ENCODE measurements around the gene SLCO1B1. TPM values are rescaled to one million over a fixed set of nuclear protein-coding genes. Genes with fewer than 3 reads are reported as not detected.
"Not testable (repeated sequence)": the region's sequence is repeated elsewhere in the genome, so short reads cannot be mapped to it uniquely, and the experiment has no call there.

The SLCO1B1 gene
- polyA plus RNA-seq, 4 donors, result not detected

GRCh38 chr12:21137318-21137999, 6.5 kb downstream of the SLCO1B1 start:
- WGBS, 3 donors, result 85 to 91% (median 87%) methylated on average over 12 to 14 of the region's 14 CpGs
- not testable (repeated sequence) for FAIRE-seq; DNase-seq; H3K27ac ChIP-seq (ENCODE audit: low read depth in 1 of 3, low read length in 2 of 3); H3K4me3 ChIP-seq (ENCODE audit: low read depth in 1 of 3, low read length in 3 of 3); H3K36me3 ChIP-seq (ENCODE audit: control insufficient read depth in 3 of 3, insufficient read depth in 2 of 3, low read depth in 1 of 3, low read length in 3 of 3); H3K4me1 ChIP-seq (ENCODE audit: control insufficient read depth in 3 of 3, insufficient read depth in 2 of 3, low read depth in 1 of 3, low read length in 2 of 3); H3K9me3 ChIP-seq (ENCODE audit: control insufficient read depth in 2 of 2, insufficient read depth in 1 of 2, low read depth in 1 of 2, low read length in 1 of 2); H3K27me3 ChIP-seq (ENCODE audit: control insufficient read depth in 3 of 3, insufficient read depth in 3 of 3, low read length in 3 of 3)

GRCh38 chr12:21138016-21138415, 7.0 kb downstream of the SLCO1B1 start:
- 79 to 85% (median 83%) methylated on average over 2 of the region's 2 CpGs for WGBS, 3 donors
- no peak for FAIRE-seq
- H3K36me3 ChIP-seq (ENCODE audit: control insufficient read depth in 3 of 3, insufficient read depth in 2 of 3, low read depth in 1 of 3, low read length in 3 of 3), result no peaks in the 10 kb centered on the region

GRCh38 chr12:21144309-21144708, 13.3 kb downstream of the SLCO1B1 start:
- Histone ChIP-seq H3K27me3 (ENCODE audit: control insufficient read depth in 3 of 3, insufficient read depth in 3 of 3, low read length in 3 of 3) (no peaks in the 10 kb centered on the region), H3K4me1 (ENCODE audit: control insufficient read depth in 3 of 3, insufficient read depth in 2 of 3, low read depth in 1 of 3, low read length in 2 of 3) (no peaks in the 10 kb centered on the region), H3K4me3 (ENCODE audit: low read depth in 1 of 3, low read length in 3 of 3) (no peak overlapping the region), H3K36me3 (ENCODE audit: control insufficient read depth in 3 of 3, insufficient read depth in 2 of 3, low read depth in 1 of 3, low read length in 3 of 3) (no peaks in the 10 kb centered on the region), H3K9me3 (ENCODE audit: control insufficient read depth in 2 of 2, insufficient read depth in 1 of 2, low read depth in 1 of 2, low read length in 1 of 2) (no peaks in the 10 kb centered on the region), H3K27ac (ENCODE audit: low read depth in 1 of 3, low read length in 2 of 3) (no peak overlapping the region)
- DNase-seq (no peak), FAIRE-seq (no peak)

More at GRCh38 chr12:21138016-21138415, 7.0 kb downstream of the SLCO1B1 start:
- H3K27ac ChIP-seq (ENCODE audit: low read depth in 1 of 3, low read length in 2 of 3), result no peak overlapping the region
- H3K27me3 ChIP-seq (ENCODE audit: control insufficient read depth in 3 of 3, insufficient read depth in 3 of 3, low read length in 3 of 3), result no peaks in the 10 kb centered on the region
- H3K4me1 ChIP-seq (ENCODE audit: control insufficient read depth in 3 of 3, insufficient read depth in 2 of 3, low read depth in 1 of 3, low read length in 2 of 3), result no peaks in the 10 kb centered on the region
- H3K9me3 ChIP-seq (ENCODE audit: control insufficient read depth in 2 of 2, insufficient read depth in 1 of 2, low read depth in 1 of 2, low read length in 1 of 2), result peaks cover 0 to 4% of the 10 kb centered on the region in 2 donors
- no peak overlapping the region for H3K4me3 ChIP-seq (ENCODE audit: low read depth in 1 of 3, low read length in 3 of 3)
- no peak for DNase-seq

- DNase-seq; H3K27ac ChIP-seq (ENCODE audit: low read depth in 1 of 3, low read length in 2 of 3); H3K27me3 ChIP-seq (ENCODE audit: control insufficient read depth in 3 of 3, insufficient read depth in 3 of 3, low read length in 3 of 3); H3K9me3 ChIP-seq (ENCODE audit: control insufficient read depth in 2 of 2, insufficient read depth in 1 of 2, low read depth in 1 of 2, low read length in 1 of 2); H3K36me3 ChIP-seq (ENCODE audit: control insufficient read depth in 3 of 3, insufficient read depth in 2 of 3, low read depth in 1 of 3, low read length in 3 of 3); H3K4me1 ChIP-seq (ENCODE audit: control insufficient read depth in 3 of 3, insufficient read depth in 2 of 3, low read depth in 1 of 3, low read length in 2 of 3); H3K4me3 ChIP-seq (ENCODE audit: low read depth in 1 of 3, low read length in 3 of 3); FAIRE-seq: not testable (repeated sequence)
- 52 to 57% (median 54%) methylated on average over 5 of the region's 5 CpGs for WGBS, 3 donors
Observed at GRCh38 chr12:21149861-21150260, 18.9 kb downstream of the SLCO1B1 start.

GRCh38 chr12:21151184-21151583, 20.2 kb downstream of the SLCO1B1 start:
- FAIRE-seq, result no peak
- H3K36me3 ChIP-seq (ENCODE audit: control insufficient read depth in 3 of 3, insufficient read depth in 2 of 3, low read depth in 1 of 3, low read length in 3 of 3), result no peaks in the 10 kb centered on the region
- DNase-seq, result no peak
- H3K27me3 ChIP-seq (ENCODE audit: control insufficient read depth in 3 of 3, insufficient read depth in 3 of 3, low read length in 3 of 3), result no peaks in the 10 kb centered on the region
- H3K4me1 ChIP-seq (ENCODE audit: control insufficient read depth in 3 of 3, insufficient read depth in 2 of 3, low read depth in 1 of 3, low read length in 2 of 3), result no peaks in the 10 kb centered on the region
- no peak overlapping the region for H3K27ac ChIP-seq (ENCODE audit: low read depth in 1 of 3, low read length in 2 of 3)
- WGBS, 3 donors, result 85 to 90% (median 87%) methylated on average over 3 of the region's 3 CpGs
- H3K4me3 ChIP-seq (ENCODE audit: low read depth in 1 of 3, low read length in 3 of 3), result no peak overlapping the region
- no peaks in the 10 kb centered on the region for H3K9me3 ChIP-seq (ENCODE audit: control insufficient read depth in 2 of 2, insufficient read depth in 1 of 2, low read depth in 1 of 2, low read length in 1 of 2)

GRCh38 chr12:21155522-21156351, 24.7 kb downstream of the SLCO1B1 start:
- 28 to 61% (median 48%) methylated on average over 3 of the region's 3 CpGs for WGBS, 3 donors
- no peak overlapping the region for H3K27ac ChIP-seq (ENCODE audit: low read depth in 1 of 3, low read length in 2 of 3)
- FAIRE-seq (no peak), DNase-seq (no peak)
- no peak overlapping the region for H3K4me3 ChIP-seq (ENCODE audit: low read depth in 1 of 3, low read length in 3 of 3)
- no peaks in the 10 kb centered on the region for H3K4me1 ChIP-seq (ENCODE audit: control insufficient read depth in 3 of 3, insufficient read depth in 2 of 3, low read depth in 1 of 3, low read length in 2 of 3)
- no peaks in the 10 kb centered on the region for H3K9me3 ChIP-seq (ENCODE audit: control insufficient read depth in 2 of 2, insufficient read depth in 1 of 2, low read depth in 1 of 2, low read length in 1 of 2)
- no peaks in the 10 kb centered on the region for H3K27me3 ChIP-seq (ENCODE audit: control insufficient read depth in 3 of 3, insufficient read depth in 3 of 3, low read length in 3 of 3)
- no peaks in the 10 kb centered on the region for H3K36me3 ChIP-seq (ENCODE audit: control insufficient read depth in 3 of 3, insufficient read depth in 2 of 3, low read depth in 1 of 3, low read length in 3 of 3)

GRCh38 chr12:21165048-21165447, 34.1 kb downstream of the SLCO1B1 start:
- H3K4me1 ChIP-seq (ENCODE audit: control insufficient read depth in 3 of 3, insufficient read depth in 2 of 3, low read depth in 1 of 3, low read length in 2 of 3), result no peaks in the 10 kb centered on the region
- 66 to 72% (median 69%) methylated on average over 4 of the region's 4 CpGs for WGBS, 3 donors
- no peak overlapping the region for H3K27ac ChIP-seq (ENCODE audit: low read depth in 1 of 3, low read length in 2 of 3)
- H3K9me3 ChIP-seq (ENCODE audit: control insufficient read depth in 2 of 2, insufficient read depth in 1 of 2, low read depth in 1 of 2, low read length in 1 of 2), result no peaks in the 10 kb centered on the region
- H3K27me3 ChIP-seq (ENCODE audit: control insufficient read depth in 3 of 3, insufficient read depth in 3 of 3, low read length in 3 of 3), result no peaks in the 10 kb centered on the region
- H3K36me3 ChIP-seq (ENCODE audit: control insufficient read depth in 3 of 3, insufficient read depth in 2 of 3, low read depth in 1 of 3, low read length in 3 of 3), result no peaks in the 10 kb centered on the region
- FAIRE-seq (no peak), DNase-seq (no peak)
- H3K4me3 ChIP-seq (ENCODE audit: low read depth in 1 of 3, low read length in 3 of 3), result no peak overlapping the region

GRCh38 chr12:21169878-21170472, 39.0 kb downstream of the SLCO1B1 start:
- Histone ChIP-seq H3K4me1 (ENCODE audit: control insufficient read depth in 3 of 3, insufficient read depth in 2 of 3, low read depth in 1 of 3, low read length in 2 of 3) (no peaks in the 10 kb centered on the region), H3K9me3 (ENCODE audit: control insufficient read depth in 2 of 2, insufficient read depth in 1 of 2, low read depth in 1 of 2, low read length in 1 of 2) (no peaks in the 10 kb centered on the region), H3K27me3 (ENCODE audit: control insufficient read depth in 3 of 3, insufficient read depth in 3 of 3, low read length in 3 of 3) (no peaks in the 10 kb centered on the region), H3K4me3 (ENCODE audit: low read depth in 1 of 3, low read length in 3 of 3) (no peak overlapping the region), H3K27ac (ENCODE audit: low read depth in 1 of 3, low read length in 2 of 3) (no peak overlapping the region), H3K36me3 (ENCODE audit: control insufficient read depth in 3 of 3, insufficient read depth in 2 of 3, low read depth in 1 of 3, low read length in 3 of 3) (no peaks in the 10 kb centered on the region)
- peak; percentile 8 to 27 for DNase-seq
- no peak for FAIRE-seq
- 25 to 36% (median 30%) methylated on average over 3 of the region's 3 CpGs for WGBS, 3 donors

Measured in small intestine (tissue), 7 donors.